ENCODE measurements around the gene MVB12B. TPM values are rescaled to one million over a fixed set of nuclear protein-coding genes. Genes with fewer than 3 reads are reported as not detected.

Gene MVB12B
- total and polyA plus RNA-seq, 2 donors: 4.4 to 11.5 TPM

DNA sequence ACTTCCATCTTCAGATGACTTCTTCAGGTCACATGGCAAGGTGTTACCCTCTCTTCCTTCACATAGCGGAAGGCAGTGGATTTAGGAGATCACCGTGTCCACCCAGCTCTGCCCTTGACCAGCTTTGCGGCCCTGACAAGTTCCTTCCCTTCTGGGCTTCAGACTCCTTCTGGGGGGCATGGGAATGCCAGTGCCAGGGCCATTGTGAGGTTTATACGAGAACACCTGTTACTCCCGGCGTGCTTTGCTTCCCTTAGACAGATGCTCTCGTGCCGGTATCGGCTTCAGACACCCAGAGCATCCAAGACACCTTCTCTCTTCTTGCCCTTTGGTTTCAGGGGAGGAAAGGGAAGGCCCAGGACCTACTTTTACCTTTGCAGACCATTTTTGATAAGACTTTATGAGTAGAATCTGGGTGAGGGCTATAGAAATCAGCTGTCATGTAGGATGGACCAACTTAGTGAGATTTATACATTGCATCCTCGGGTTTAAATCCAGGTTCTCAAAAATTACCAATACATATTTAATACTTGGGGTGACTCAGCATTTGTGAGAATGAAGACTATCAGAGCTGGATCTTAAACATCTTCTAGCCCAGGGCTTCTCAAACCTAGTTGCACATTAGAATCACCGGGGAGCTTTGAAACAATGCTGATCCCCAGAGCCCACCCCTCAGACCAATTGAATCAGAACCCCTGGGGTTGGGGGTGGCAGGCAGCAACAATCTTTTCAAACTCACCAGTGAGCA lies 138.2 kb downstream of the MVB12B start:
- Histone ChIP-seq H3K4me1 (ENCODE audit: control insufficient read depth in 2 of 2, insufficient read depth in 2 of 2, low read length in 2 of 2) (peaks cover 22 to 31% of the 10 kb centered on the region in 2 donors), H3K9me3 (ENCODE audit: control insufficient read depth in 2 of 2, insufficient read depth in 1 of 2, low read length in 1 of 2) (peaks cover 0 to 9% of the 10 kb centered on the region in 2 donors), H3K27ac (ENCODE audit: low read depth in 1 of 2, low read length in 1 of 2) (no peak overlapping the region), H3K4me3 (ENCODE audit: low read length in 2 of 2) (no peak overlapping the region), H3K36me3 (ENCODE audit: control insufficient read depth in 2 of 2, insufficient read depth in 2 of 2, low read length in 1 of 2) (peaks cover 0 to 6% of the 10 kb centered on the region in 2 donors), H3K27me3 (ENCODE audit: control insufficient read depth in 2 of 2, insufficient read depth in 1 of 2, low read length in 1 of 2) (no peaks in the 10 kb centered on the region)
- 98% methylated on average over 11 of the region's 11 CpGs for WGBS
- no peak for DNase-seq (ENCODE audit: low read depth in 6 of 9, low spot score in 9 of 9)

GRCh38 chr9:126465977-126466376 lies 139.3 kb downstream of the MVB12B start:
- 98% methylated on average over 6 of the region's 6 CpGs for WGBS
- DNase-seq (ENCODE audit: low read depth in 6 of 9, low spot score in 9 of 9): no peak

DNA sequence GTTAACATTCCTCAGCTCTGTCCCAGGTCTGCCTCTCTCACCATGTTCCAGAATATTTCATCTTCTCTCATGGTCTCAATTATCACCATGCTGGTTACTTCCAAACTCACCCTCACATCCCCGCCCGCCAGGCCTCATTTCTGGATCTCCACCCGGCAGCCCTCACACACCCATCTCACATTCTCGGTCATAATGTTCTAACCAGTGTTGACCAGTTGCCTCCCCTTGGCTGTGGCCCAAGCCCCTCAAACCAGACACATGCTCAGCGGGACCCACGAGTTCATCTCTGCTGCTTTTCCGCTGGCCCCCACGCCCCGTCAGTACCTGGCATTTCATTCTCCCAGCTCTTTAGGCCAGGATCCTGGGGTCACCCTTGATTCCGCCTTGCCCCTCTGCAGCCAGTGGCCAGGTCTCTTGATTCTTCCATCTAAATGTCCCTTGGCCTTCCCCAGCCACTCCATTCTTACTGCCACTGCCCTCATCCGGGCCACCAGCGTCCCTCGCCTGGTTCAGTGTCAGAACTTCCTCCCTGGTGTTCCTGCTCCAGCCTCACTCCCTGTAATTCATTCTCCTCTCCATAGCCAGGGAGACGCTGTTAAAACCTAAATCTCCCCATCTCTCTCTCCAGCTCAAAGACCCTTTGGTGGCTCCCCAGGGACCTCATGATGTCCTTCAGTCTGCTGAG lies 141.7 kb downstream of the MVB12B start:
- H3K27ac ChIP-seq (ENCODE audit: low read depth in 1 of 2, low read length in 1 of 2): peak overlapping the region in 1 of 2 donors; percentile 67
- no peak overlapping the region for H3K4me3 ChIP-seq (ENCODE audit: low read length in 2 of 2)
- peaks cover 0 to 3% of the 10 kb centered on the region in 2 donors for H3K36me3 ChIP-seq (ENCODE audit: control insufficient read depth in 2 of 2, insufficient read depth in 2 of 2, low read length in 1 of 2)
- no peak for DNase-seq (ENCODE audit: low read depth in 6 of 9, low spot score in 9 of 9)
- peaks cover 57 to 61% of the 10 kb centered on the region in 2 donors for H3K4me1 ChIP-seq (ENCODE audit: control insufficient read depth in 2 of 2, insufficient read depth in 2 of 2, low read length in 2 of 2)
- H3K9me3 ChIP-seq (ENCODE audit: control insufficient read depth in 2 of 2, insufficient read depth in 1 of 2, low read length in 1 of 2): peaks cover 0 to 9% of the 10 kb centered on the region in 2 donors
- no peaks in the 10 kb centered on the region for H3K27me3 ChIP-seq (ENCODE audit: control insufficient read depth in 2 of 2, insufficient read depth in 1 of 2, low read length in 1 of 2)
- WGBS: 89% methylated on average over 14 of the region's 14 CpGs

More at GRCh38 chr9:126465977-126466376, 139.3 kb downstream of the MVB12B start:
- Histone ChIP-seq H3K27ac (ENCODE audit: low read depth in 1 of 2, low read length in 1 of 2) (peak overlapping the region in 1 of 2 donors; percentile 75), H3K4me3 (ENCODE audit: low read length in 2 of 2) (no peak overlapping the region), H3K27me3 (ENCODE audit: control insufficient read depth in 2 of 2, insufficient read depth in 1 of 2, low read length in 1 of 2) (no peaks in the 10 kb centered on the region), H3K36me3 (ENCODE audit: control insufficient read depth in 2 of 2, insufficient read depth in 2 of 2, low read length in 1 of 2) (peaks cover 0 to 6% of the 10 kb centered on the region in 2 donors), H3K4me1 (ENCODE audit: control insufficient read depth in 2 of 2, insufficient read depth in 2 of 2, low read length in 2 of 2) (peaks cover 33 to 40% of the 10 kb centered on the region in 2 donors), H3K9me3 (ENCODE audit: control insufficient read depth in 2 of 2, insufficient read depth in 1 of 2, low read length in 1 of 2) (peaks cover 0 to 9% of the 10 kb centered on the region in 2 donors)

- WGBS: 26% methylated on average over 12 of the region's 12 CpGs
- H3K36me3 ChIP-seq (ENCODE audit: control insufficient read depth in 2 of 2, insufficient read depth in 2 of 2, low read length in 1 of 2): peaks cover 0 to 3% of the 10 kb centered on the region in 2 donors
- H3K27me3 ChIP-seq (ENCODE audit: control insufficient read depth in 2 of 2, insufficient read depth in 1 of 2, low read length in 1 of 2): no peaks in the 10 kb centered on the region
- H3K9me3 ChIP-seq (ENCODE audit: control insufficient read depth in 2 of 2, insufficient read depth in 1 of 2, low read length in 1 of 2): peaks cover 0 to 9% of the 10 kb centered on the region in 2 donors
- peak in 2 of 9 donors; percentile 42 to 54 for DNase-seq (ENCODE audit: low read depth in 6 of 9, low spot score in 9 of 9)
- peaks cover 64 to 70% of the 10 kb centered on the region in 2 donors for H3K4me1 ChIP-seq (ENCODE audit: control insufficient read depth in 2 of 2, insufficient read depth in 2 of 2, low read length in 2 of 2)
- peak overlapping the region in 1 of 2 donors; percentile 19 for H3K4me3 ChIP-seq (ENCODE audit: low read length in 2 of 2)
- peak overlapping the region; percentile 90 to 92 for H3K27ac ChIP-seq (ENCODE audit: low read depth in 1 of 2, low read length in 1 of 2)
Observed at GRCh38 chr9:126470241-126470993, 143.8 kb downstream of the MVB12B start.

- WGBS: 9% methylated on average over 17 of the region's 17 CpGs
- Histone ChIP-seq H3K4me3 (ENCODE audit: low read length in 2 of 2) (peak overlapping the region; percentile 17 to 19), H3K27me3 (ENCODE audit: control insufficient read depth in 2 of 2, insufficient read depth in 1 of 2, low read length in 1 of 2) (no peaks in the 10 kb centered on the region), H3K4me1 (ENCODE audit: control insufficient read depth in 2 of 2, insufficient read depth in 2 of 2, low read length in 2 of 2) (peaks cover 59 to 71% of the 10 kb centered on the region in 2 donors), H3K36me3 (ENCODE audit: control insufficient read depth in 2 of 2, insufficient read depth in 2 of 2, low read length in 1 of 2) (peaks cover 0 to under 1% of the 10 kb centered on the region in 2 donors), H3K9me3 (ENCODE audit: control insufficient read depth in 2 of 2, insufficient read depth in 1 of 2, low read length in 1 of 2) (peaks cover 0 to 6% of the 10 kb centered on the region in 2 donors), H3K27ac (ENCODE audit: low read depth in 1 of 2, low read length in 1 of 2) (peak overlapping the region; percentile 87 to 90)
- DNase-seq (ENCODE audit: low read depth in 6 of 9, low spot score in 9 of 9): peak in 7 of 9 donors; percentile 62 to 92 (median 80)
Observed at GRCh38 chr9:126471084-126471624, 144.5 kb downstream of the MVB12B start.

DNA sequence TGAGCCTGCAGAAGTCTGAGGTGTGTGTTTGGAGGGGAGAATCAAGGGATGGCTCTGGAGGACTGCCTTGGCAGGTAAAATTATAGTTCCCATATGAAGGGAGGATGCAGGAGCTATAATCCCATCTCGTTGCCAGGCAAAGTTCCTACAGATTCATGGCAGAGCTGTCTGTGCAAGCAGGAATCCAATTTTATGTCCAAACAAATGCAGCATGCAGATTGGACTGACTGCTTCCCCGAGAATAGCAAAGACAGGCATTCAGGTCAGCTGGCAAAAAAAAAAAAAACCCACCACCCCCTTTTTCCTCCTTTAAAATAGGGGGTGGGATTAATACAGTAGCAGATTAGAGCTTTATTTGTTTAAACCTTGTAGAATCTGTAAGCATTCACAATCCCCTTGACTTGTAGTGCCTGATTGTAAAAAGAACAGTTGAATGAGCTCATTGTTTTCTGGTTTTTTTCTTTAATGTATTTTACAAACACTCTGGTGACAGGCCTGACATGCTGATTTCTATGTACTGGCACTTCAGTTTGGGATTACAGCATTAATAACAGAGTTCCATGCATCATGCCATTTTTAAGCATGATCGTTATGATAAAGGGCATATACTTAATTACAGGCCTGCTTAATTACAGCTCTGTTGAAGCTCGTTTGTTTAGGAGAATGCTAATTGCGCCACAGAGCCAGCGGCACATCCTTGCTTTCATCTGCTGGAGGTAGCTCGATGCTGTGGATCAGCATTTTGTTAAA lies 145.7 kb downstream of the MVB12B start:
- Histone ChIP-seq H3K27ac (ENCODE audit: low read depth in 1 of 2, low read length in 1 of 2) (peak overlapping the region; percentile 87 to 90), H3K4me3 (ENCODE audit: low read length in 2 of 2) (no peak overlapping the region), H3K4me1 (ENCODE audit: control insufficient read depth in 2 of 2, insufficient read depth in 2 of 2, low read length in 2 of 2) (peaks cover 57 to 72% of the 10 kb centered on the region in 2 donors), H3K9me3 (ENCODE audit: control insufficient read depth in 2 of 2, insufficient read depth in 1 of 2, low read length in 1 of 2) (peaks cover 2 to 7% of the 10 kb centered on the region in 2 donors), H3K27me3 (ENCODE audit: control insufficient read depth in 2 of 2, insufficient read depth in 1 of 2, low read length in 1 of 2) (no peaks in the 10 kb centered on the region), H3K36me3 (ENCODE audit: control insufficient read depth in 2 of 2, insufficient read depth in 2 of 2, low read length in 1 of 2) (no peaks in the 10 kb centered on the region)
- WGBS: 57% methylated on average over 7 of the region's 7 CpGs
- peak in 1 of 9 donors; percentile 62 for DNase-seq (ENCODE audit: low read depth in 6 of 9, low spot score in 9 of 9)

- WGBS: 18% methylated on average over 3 of the region's 3 CpGs
- H3K4me1 ChIP-seq (ENCODE audit: control insufficient read depth in 2 of 2, insufficient read depth in 2 of 2, low read length in 2 of 2): peaks cover 53 to 69% of the 10 kb centered on the region in 2 donors
- H3K36me3 ChIP-seq (ENCODE audit: control insufficient read depth in 2 of 2, insufficient read depth in 2 of 2, low read length in 1 of 2): no peaks in the 10 kb centered on the region
- H3K4me3 ChIP-seq (ENCODE audit: low read length in 2 of 2): no peak overlapping the region
- no peaks in the 10 kb centered on the region for H3K27me3 ChIP-seq (ENCODE audit: control insufficient read depth in 2 of 2, insufficient read depth in 1 of 2, low read length in 1 of 2)
- DNase-seq (ENCODE audit: low read depth in 6 of 9, low spot score in 9 of 9): peak in 2 of 9 donors; percentile 52 to 67
- peak overlapping the region; percentile 80 to 90 for H3K27ac ChIP-seq (ENCODE audit: low read depth in 1 of 2, low read length in 1 of 2)
- H3K9me3 ChIP-seq (ENCODE audit: control insufficient read depth in 2 of 2, insufficient read depth in 1 of 2, low read length in 1 of 2): peaks cover 2 to 10% of the 10 kb centered on the region in 2 donors
Observed at GRCh38 chr9:126472948-126473298, 146.3 kb downstream of the MVB12B start.

DNA sequence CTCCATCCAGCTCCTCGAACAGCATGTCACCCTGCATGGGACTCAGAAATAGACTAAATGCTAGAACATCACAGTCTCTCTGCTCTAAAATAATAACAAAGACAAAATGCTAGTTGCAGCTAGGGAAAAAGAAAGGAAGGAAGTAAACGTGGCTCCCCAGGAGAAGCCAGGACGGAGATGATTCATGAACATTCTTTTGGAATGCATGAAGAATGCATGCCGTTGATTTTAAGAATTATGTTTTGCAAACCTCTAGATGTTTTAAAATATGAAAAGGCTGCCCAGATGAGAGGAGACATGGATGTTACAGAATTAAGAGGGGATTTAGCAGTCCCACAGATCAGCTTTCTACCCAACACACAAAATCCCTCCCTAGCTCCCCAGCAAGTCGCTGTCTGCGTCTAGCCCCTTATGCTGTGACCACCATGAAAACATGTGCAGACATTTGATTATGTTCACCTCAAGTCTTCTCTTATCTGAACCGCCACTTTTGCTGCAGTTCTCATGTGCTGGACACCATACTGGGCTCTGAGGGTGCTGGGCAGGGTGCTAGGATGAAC lies 147.7 kb downstream of the MVB12B start:
- Histone ChIP-seq H3K4me3 (ENCODE audit: low read length in 2 of 2) (no peak overlapping the region), H3K27ac (ENCODE audit: low read depth in 1 of 2, low read length in 1 of 2) (no peak overlapping the region), H3K9me3 (ENCODE audit: control insufficient read depth in 2 of 2, insufficient read depth in 1 of 2, low read length in 1 of 2) (peaks cover 2 to 12% of the 10 kb centered on the region in 2 donors), H3K36me3 (ENCODE audit: control insufficient read depth in 2 of 2, insufficient read depth in 2 of 2, low read length in 1 of 2) (no peaks in the 10 kb centered on the region), H3K4me1 (ENCODE audit: control insufficient read depth in 2 of 2, insufficient read depth in 2 of 2, low read length in 2 of 2) (peaks cover 47 to 55% of the 10 kb centered on the region in 2 donors), H3K27me3 (ENCODE audit: control insufficient read depth in 2 of 2, insufficient read depth in 1 of 2, low read length in 1 of 2) (no peaks in the 10 kb centered on the region)
- DNase-seq (ENCODE audit: low read depth in 6 of 9, low spot score in 9 of 9): no peak
- 96% methylated on average over 7 of the region's 7 CpGs for WGBS

All from thymus (tissue), 11 donors.